Choroid plexus epithelial cell (primary cell): ENCODE measurements around the gene PPM1J.
A peak's percentile ranks its signal among the peaks of the same experiment; 100 is the strongest.

Source experiments
- DNase-seq: peaks from one replicate; pipeline ENCODE4 v3.0.0-alpha.2; 2010; ENCODE audit warnings: low read depth
- H3K4me3 ChIP-seq: 2 replicates; pipeline ENCODE4 v1.5.1; 2011; ENCODE audit warnings: low read depth, mild to moderate bottlenecking, control low read depth, low read length, moderate library complexity
- CTCF ChIP-seq: conservative IDR thresholded peaks from 2 replicates; pipeline ENCODE4 v1.5.1; 2011; ENCODE audit warnings: low read depth, mild to moderate bottlenecking, control low read depth, inconsistent platforms, low read length, moderate library complexity

Gene PPM1J

GRCh38 chr1:112686417-112686816 is 28.7 kb downstream of the PPM1J start:
- no peak for DNase-seq
- no peak for TF ChIP-seq CTCF
- H3K4me3 ChIP-seq: no peak overlapping the region

- no peak overlapping the region for H3K4me3 ChIP-seq
- no peak for DNase-seq
- no peak for TF ChIP-seq CTCF
These were observed 29.2 kb downstream of the PPM1J start for GRCh38 chr1:112685913-112686312.

GRCh38 chr1:112678605-112679004 is 36.5 kb downstream of the PPM1J start:
- no peak overlapping the region for H3K4me3 ChIP-seq
- TF ChIP-seq CTCF: no peak
- no peak for DNase-seq

GRCh38 chr1:112677501-112677900 is 37.6 kb downstream of the PPM1J start:
- no peak for TF ChIP-seq CTCF
- DNase-seq: no peak
- no peak overlapping the region for H3K4me3 ChIP-seq

- no peak overlapping the region for H3K4me3 ChIP-seq
- no peak for DNase-seq
- TF ChIP-seq CTCF: no peak
These were observed 38.6 kb downstream of the PPM1J start for GRCh38 chr1:112676543-112676942.

- H3K4me3 ChIP-seq: peak overlapping the region; percentile 81
- TF ChIP-seq CTCF: no peak
- DNase-seq: no peak
These were observed 39.3 kb downstream of the PPM1J start for GRCh38 chr1:112675728-112676381.

- peak overlapping the region; percentile 81 for H3K4me3 ChIP-seq
- DNase-seq: no peak
These were observed 40.0 kb downstream of the PPM1J start for GRCh38 chr1:112674986-112675727.

More at GRCh38 chr1:112674986-112675727, 40.0 kb downstream of the PPM1J start:
- no peak for TF ChIP-seq CTCF
